OCI-LY1 (cell line): Measurements from ENCODE around the gene HECW1.

Experiments
- EZH2 ChIP-seq: fragments of 200-600 bp; sonication (generic), shearing (Covaris generic); IDR thresholded peaks from 2 replicates; pipeline ENCODE4 v1.8.0; 2017; ENCODE audit warnings: borderline replicate concordance, mixed run types, mild to moderate bottlenecking, antibody characterized with exemption, low read length, moderate library complexity, mixed read lengths
- TF ChIP-seq, protein P1 (sequence below): fragments of 200-600 bp; sonication (generic), shearing (Covaris generic); IDR thresholded peaks from 2 replicates; pipeline ENCODE4 v1.5.1; 2017; ENCODE audit warnings: mild to moderate bottlenecking, antibody characterized with exemption, low read length, moderate library complexity, mixed read lengths

DNA sequence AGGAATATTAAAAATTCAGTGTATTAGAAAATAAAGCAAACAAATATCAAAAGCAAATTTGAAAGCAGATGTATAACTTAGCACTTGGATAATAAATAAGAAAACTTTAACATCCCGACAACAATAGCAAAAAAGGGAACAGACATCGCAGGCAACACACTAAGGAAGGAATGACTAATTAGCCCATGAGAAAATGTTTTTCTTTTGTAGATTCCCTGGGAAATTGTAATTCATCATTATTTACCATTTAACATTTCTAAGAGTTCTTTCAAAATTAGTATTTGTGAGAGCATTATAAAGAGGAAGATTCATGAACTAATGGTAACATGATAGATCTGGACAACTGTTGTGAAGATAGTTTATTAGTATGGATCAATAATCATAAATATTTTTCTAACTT is 364.4 kb downstream of the HECW1 start:
- TF ChIP-seq, protein P1, sequence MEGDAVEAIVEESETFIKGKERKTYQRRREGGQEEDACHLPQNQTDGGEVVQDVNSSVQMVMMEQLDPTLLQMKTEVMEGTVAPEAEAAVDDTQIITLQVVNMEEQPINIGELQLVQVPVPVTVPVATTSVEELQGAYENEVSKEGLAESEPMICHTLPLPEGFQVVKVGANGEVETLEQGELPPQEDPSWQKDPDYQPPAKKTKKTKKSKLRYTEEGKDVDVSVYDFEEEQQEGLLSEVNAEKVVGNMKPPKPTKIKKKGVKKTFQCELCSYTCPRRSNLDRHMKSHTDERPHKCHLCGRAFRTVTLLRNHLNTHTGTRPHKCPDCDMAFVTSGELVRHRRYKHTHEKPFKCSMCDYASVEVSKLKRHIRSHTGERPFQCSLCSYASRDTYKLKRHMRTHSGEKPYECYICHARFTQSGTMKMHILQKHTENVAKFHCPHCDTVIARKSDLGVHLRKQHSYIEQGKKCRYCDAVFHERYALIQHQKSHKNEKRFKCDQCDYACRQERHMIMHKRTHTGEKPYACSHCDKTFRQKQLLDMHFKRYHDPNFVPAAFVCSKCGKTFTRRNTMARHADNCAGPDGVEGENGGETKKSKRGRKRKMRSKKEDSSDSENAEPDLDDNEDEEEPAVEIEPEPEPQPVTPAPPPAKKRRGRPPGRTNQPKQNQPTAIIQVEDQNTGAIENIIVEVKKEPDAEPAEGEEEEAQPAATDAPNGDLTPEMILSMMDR: no peak
- TF ChIP-seq EZH2: no peak
